Measurements from ENCODE around the gene GRIK4.

The GRIK4 gene

GRCh38 chr11:120994091-120994859 is 482.7 kb downstream of the GRIK4 start:
- Histone ChIP-seq H3K27me3 (ENCODE audit: insufficient read depth, poor library complexity, severe bottlenecking) (peaks cover 17% of the 10 kb centered on the region), H3K4me3 (replicated peaks; ENCODE audit: insufficient read depth, low read length) (no peak overlapping the region), H3K27ac (replicated peaks) (no peak overlapping the region)
- TF ChIP-seq POLR2AphosphoS5 (IDR thresholded peaks at IDR 0.05; ENCODE audit: low read depth): no peak
- no peak for TF ChIP-seq GABPA (IDR thresholded peaks at IDR 0.05; ENCODE audit: low read depth)
- no peak for TF ChIP-seq REST (IDR thresholded peaks at IDR 0.05; ENCODE audit: insufficient replicate concordance, low read depth)
- TF ChIP-seq SPI1 (IDR thresholded peaks at IDR 0.05; ENCODE audit: borderline replicate concordance, low read depth): no peak
- TF ChIP-seq CTCF (IDR thresholded peaks at IDR 0.05; ENCODE audit: insufficient read depth, low read length): no peak
- no peak for DNase-seq (ENCODE audit: low read depth in 1 of 2, low spot score in 1 of 2)

GRCh38 chr11:120995184-120995583 is 483.6 kb downstream of the GRIK4 start:
- DNase-seq (ENCODE audit: low read depth in 1 of 2, low spot score in 1 of 2): no peak
- TF ChIP-seq POLR2AphosphoS5 (IDR thresholded peaks at IDR 0.05; ENCODE audit: low read depth): no peak
- TF ChIP-seq SPI1 (IDR thresholded peaks at IDR 0.05; ENCODE audit: borderline replicate concordance, low read depth): no peak
- TF ChIP-seq CTCF (IDR thresholded peaks at IDR 0.05; ENCODE audit: insufficient read depth, low read length): no peak
- TF ChIP-seq GABPA (IDR thresholded peaks at IDR 0.05; ENCODE audit: low read depth): no peak
- TF ChIP-seq REST (IDR thresholded peaks at IDR 0.05; ENCODE audit: insufficient replicate concordance, low read depth): no peak
- no peak overlapping the region for H3K27ac ChIP-seq (replicated peaks)
- no peak overlapping the region for H3K4me3 ChIP-seq (replicated peaks; ENCODE audit: insufficient read depth, low read length)
- H3K27me3 ChIP-seq (ENCODE audit: insufficient read depth, poor library complexity, severe bottlenecking): peaks cover 17% of the 10 kb centered on the region

- TF ChIP-seq GABPA (IDR thresholded peaks at IDR 0.05; ENCODE audit: low read depth) (no peak), REST (IDR thresholded peaks at IDR 0.05; ENCODE audit: insufficient replicate concordance, low read depth) (no peak), POLR2AphosphoS5 (IDR thresholded peaks at IDR 0.05; ENCODE audit: low read depth) (no peak), SPI1 (IDR thresholded peaks at IDR 0.05; ENCODE audit: borderline replicate concordance, low read depth) (no peak), CTCF (IDR thresholded peaks at IDR 0.05; ENCODE audit: insufficient read depth, low read length) (no peak)
- no peak for DNase-seq (ENCODE audit: low read depth in 1 of 2, low spot score in 1 of 2)
- H3K27me3 ChIP-seq (ENCODE audit: insufficient read depth, poor library complexity, severe bottlenecking): peaks cover 13% of the 10 kb centered on the region
- H3K27ac ChIP-seq (replicated peaks): no peak overlapping the region
- no peak overlapping the region for H3K4me3 ChIP-seq (replicated peaks; ENCODE audit: insufficient read depth, low read length)
These were observed 485.4 kb downstream of the GRIK4 start for GRCh38 chr11:120996973-120997372.
